Neural progenitor cell (in vitro differentiated cells): ENCODE data around the gene XPNPEP3. TPM values are rescaled to one million over a fixed set of nuclear protein-coding genes. Genes with fewer than 3 reads are reported as not detected.
"Not testable (repeated sequence)": the region's sequence is repeated elsewhere in the genome, so short reads cannot be mapped to it uniquely, and the experiment has no call there.

Source experiments
- DNase-seq: peaks from one replicate; pipeline ENCODE4 v3.0.0-alpha.2; 2016; ENCODE audit warnings: low spot score
- H2AFZ ChIP-seq: fragments of 200-600 bp; sonication (generic); replicated peaks from 2 replicates; pipeline ENCODE4 v1.6.1; 2016; ENCODE audit warnings: antibody characterized with exemption
- H3F3A ChIP-seq: fragments of 200-600 bp; sonication (generic); 2 replicates; pipeline ENCODE4 v1.6.1; 2016; ENCODE audit warnings: antibody characterized with exemption, low read depth
- H3K27ac ChIP-seq: fragments of 200-600 bp; sonication (generic); 2 replicates; pipeline ENCODE4 v1.5.1; 2016; ENCODE audit warnings: mild to moderate bottlenecking
- H3K27me3 ChIP-seq: fragments of 200-600 bp; sonication (generic); 2 replicates; pipeline ENCODE4 v1.6.1; 2016; ENCODE audit warnings: mild to moderate bottlenecking, moderate library complexity
- H3K36me3 ChIP-seq: fragments of 200-600 bp; sonication (generic); 2 replicates; pipeline ENCODE4 v1.5.1; 2016
- H3K4me1 ChIP-seq: fragments of 200-600 bp; sonication (generic); 2 replicates; pipeline ENCODE4 v1.6.1; 2016; ENCODE audit warnings: mixed run types
- H3K4me2 ChIP-seq: fragments of 200-600 bp; sonication (generic); 2 replicates; pipeline ENCODE4 v1.6.1; 2016
- H3K4me3 ChIP-seq: fragments of 200-600 bp; sonication (generic); 2 replicates; pipeline ENCODE4 v1.5.1; 2016
- H3K79me2 ChIP-seq: fragments of 200-600 bp; sonication (generic); 2 replicates; pipeline ENCODE4 v1.6.1; 2016; ENCODE audit warnings: low read depth
- H3K9ac ChIP-seq: fragments of 200-600 bp; sonication (generic); 2 replicates; pipeline ENCODE4 v1.6.1; 2016
- H3K9me3 ChIP-seq: fragments of 200-600 bp; sonication (generic); 2 replicates; pipeline ENCODE4 v1.5.1; 2016; ENCODE audit warnings: low read depth
- H4K20me1 ChIP-seq: fragments of 200-600 bp; sonication (generic); 2 replicates; pipeline ENCODE4 v1.6.1; 2016; ENCODE audit warnings: low read depth
- H3K27ac Mint-ChIP-seq: 3 replicates; pipeline ENCODE4 v1.8.0; 2021; ENCODE audit warnings: mixed read lengths
- H3K27me3 Mint-ChIP-seq: 2 replicates; pipeline ENCODE4 v1.8.0; 2022; ENCODE audit warnings: low read depth, mild to moderate bottlenecking, inconsistent platforms, moderate library complexity, mixed read lengths; ENCODE audit not compliant: insufficient read depth
- H3K36me3 Mint-ChIP-seq: 3 replicates; pipeline ENCODE4 v1.8.0; 2021; ENCODE audit warnings: mixed read lengths
- H3K4me1 Mint-ChIP-seq: 3 replicates; pipeline ENCODE4 v1.8.0; 2021; ENCODE audit warnings: mixed read lengths
- H3K4me3 Mint-ChIP-seq: 3 replicates; pipeline ENCODE4 v1.8.0; 2021; ENCODE audit warnings: mild to moderate bottlenecking, moderate library complexity, mixed read lengths
- H3K9me3 Mint-ChIP-seq: 3 replicates; pipeline ENCODE4 v1.8.0; 2020; ENCODE audit warnings: mixed read lengths
- CTCF ChIP-seq: fragments of 200-600 bp; sonication (generic); IDR thresholded peaks from 2 replicates; pipeline ENCODE4 v1.5.1; 2017; ENCODE audit warnings: antibody characterized with exemption, mild to moderate bottlenecking
- EZH2 ChIP-seq: fragments of 200-600 bp; sonication (generic); IDR thresholded peaks from 2 replicates; pipeline ENCODE4 v1.6.1; 2017; ENCODE audit warnings: antibody characterized with exemption, mild to moderate bottlenecking, moderate library complexity
- EZH2phosphoT487 ChIP-seq: fragments of 200-600 bp; sonication (generic); IDR thresholded peaks from 2 replicates; pipeline ENCODE4 v1.6.1; 2017; ENCODE audit warnings: antibody characterized with exemption
- total RNA-seq: library from RNA; depleted of rRNA; stranded (reverse); fragments of >200 nt; gene quantifications from 2 replicates; pipeline ENCODE4 v1.2.3, GENCODE V29; 2015; ENCODE audit warnings: low replicate concordance

XPNPEP3 gene
- total RNA-seq, 1 donor from 2014 or later, result 21.4 TPM

DNA sequence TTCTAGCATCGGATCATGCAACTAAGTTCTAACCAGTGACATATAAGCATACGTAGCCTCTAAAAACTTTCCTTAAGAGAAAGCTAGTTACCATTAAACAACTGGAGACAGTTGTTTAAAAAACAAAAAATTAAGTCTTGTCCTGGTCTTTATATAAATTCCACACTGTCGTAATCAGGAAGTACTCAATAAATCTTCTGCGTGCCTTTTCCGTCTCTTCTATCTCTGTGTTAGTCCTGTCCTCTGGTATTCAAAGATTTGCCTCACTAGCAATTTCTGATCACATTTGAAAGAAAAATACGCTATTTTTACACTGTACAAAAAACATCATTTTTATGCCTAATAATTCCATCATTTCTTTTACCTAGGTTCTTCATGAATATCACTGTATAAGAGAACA, 27.8 kb upstream of the XPNPEP3 start:
- Histone ChIP-seq H3F3A (peaks cover 15% of the 10 kb centered on the region), H3K4me2 (no peak overlapping the region), H3K4me1 (no peaks in the 10 kb centered on the region), H2AFZ (no peak overlapping the region), H3K36me3 (peaks cover 49% of the 10 kb centered on the region), H3K9ac (no peak overlapping the region), H3K27ac (no peak overlapping the region), H3K79me2 (peaks cover 2% of the 10 kb centered on the region), H3K4me3 (no peak overlapping the region), H4K20me1 (peaks cover 15% of the 10 kb centered on the region), H3K9me3 (no peaks in the 10 kb centered on the region), H3K27me3 (no peaks in the 10 kb centered on the region)
- no peaks in the 10 kb centered on the region for H3K27me3 Mint-ChIP-seq
- no peak for DNase-seq
- no peak overlapping the region for H3K4me3 Mint-ChIP-seq
- H3K9me3 Mint-ChIP-seq, result no peaks in the 10 kb centered on the region
- TF ChIP-seq EZH2phosphoT487, result no peak
- no peaks in the 10 kb centered on the region for H3K4me1 Mint-ChIP-seq
- H3K27ac Mint-ChIP-seq, result no peak overlapping the region
- peaks cover 26% of the 10 kb centered on the region for H3K36me3 Mint-ChIP-seq

- H3K27me3 ChIP-seq, result no peaks in the 10 kb centered on the region
- H3K4me2 ChIP-seq, result no peak overlapping the region
- no peaks in the 10 kb centered on the region for H3K9me3 Mint-ChIP-seq
- no peak for DNase-seq
- peaks cover 40% of the 10 kb centered on the region for H3K79me2 ChIP-seq
- TF ChIP-seq EZH2, result no peak
- TF ChIP-seq CTCF, result no peak
- no peak for TF ChIP-seq EZH2phosphoT487
- H3F3A ChIP-seq, result peaks cover 8% of the 10 kb centered on the region
- no peak overlapping the region for H2AFZ ChIP-seq
- no peak overlapping the region for H3K4me3 ChIP-seq
- no peaks in the 10 kb centered on the region for H3K27me3 Mint-ChIP-seq
- H3K36me3 Mint-ChIP-seq, result peaks cover 27% of the 10 kb centered on the region
- H3K4me1 Mint-ChIP-seq, result no peaks in the 10 kb centered on the region
- H3K9me3 ChIP-seq, result no peaks in the 10 kb centered on the region
- H3K9ac ChIP-seq, result no peak overlapping the region
- H3K4me1 ChIP-seq, result no peaks in the 10 kb centered on the region
- H3K4me3 Mint-ChIP-seq, result no peak overlapping the region
- H4K20me1 ChIP-seq, result peaks cover 20% of the 10 kb centered on the region
- H3K27ac ChIP-seq, result no peak overlapping the region
- peaks cover 64% of the 10 kb centered on the region for H3K36me3 ChIP-seq
- no peak overlapping the region for H3K27ac Mint-ChIP-seq
Measured at GRCh38 chr22:40834619-40835018, 22.3 kb upstream of the XPNPEP3 start.

DNA sequence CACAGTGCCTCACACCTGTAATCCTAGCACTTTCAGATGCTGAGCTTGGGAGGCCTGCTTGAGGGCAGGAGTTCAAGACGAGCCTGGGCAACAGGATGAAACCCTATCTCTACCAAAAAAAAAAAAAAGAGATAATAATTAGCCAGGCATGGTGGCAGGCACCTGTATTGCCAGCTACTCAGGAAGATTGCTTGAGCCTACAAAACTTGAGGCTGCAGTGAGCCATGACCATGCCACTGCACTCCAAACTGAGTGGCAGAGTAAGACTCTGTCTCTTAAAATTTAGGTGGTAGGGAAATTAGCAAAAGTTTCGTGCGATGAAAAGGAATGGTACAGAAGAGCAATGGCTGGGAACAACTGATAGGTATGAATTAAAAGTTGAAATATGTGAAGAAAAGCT, 18.5 kb upstream of the XPNPEP3 start:
- Mint-ChIP-seq H3K36me3 (peaks cover 23% of the 10 kb centered on the region), H3K9me3 (no peaks in the 10 kb centered on the region), H3K4me1 (no peaks in the 10 kb centered on the region), H3K27me3 (no peaks in the 10 kb centered on the region), H3K27ac (no peak overlapping the region), H3K4me3 (no peak overlapping the region)
- Histone ChIP-seq H3K4me1 (no peaks in the 10 kb centered on the region), H2AFZ (no peak overlapping the region), H3K4me3 (no peak overlapping the region), H3K9me3 (no peaks in the 10 kb centered on the region), H3K4me2 (no peak overlapping the region), H3F3A (peaks cover 7% of the 10 kb centered on the region), H4K20me1 (peaks cover 33% of the 10 kb centered on the region), H3K79me2 (peaks cover 75% of the 10 kb centered on the region), H3K36me3 (peaks cover 50% of the 10 kb centered on the region), H3K27ac (no peak overlapping the region), H3K27me3 (no peaks in the 10 kb centered on the region), H3K9ac (no peak overlapping the region)
- DNase-seq, result no peak
- TF ChIP-seq EZH2, result no peak

GRCh38 chr22:40844951-40845350, 12.0 kb upstream of the XPNPEP3 start:
- peaks cover 15% of the 10 kb centered on the region for H3K36me3 Mint-ChIP-seq

GRCh38 chr22:40845816-40846215, 11.1 kb upstream of the XPNPEP3 start:
- not testable (repeated sequence) for H3K9me3 ChIP-seq, H3K27me3 Mint-ChIP-seq, H3K4me2 ChIP-seq, H3K9me3 Mint-ChIP-seq, H3K27ac Mint-ChIP-seq, H3K4me1 Mint-ChIP-seq, DNase-seq, H3K4me1 ChIP-seq, H3K9ac ChIP-seq, H3K4me3 ChIP-seq, H3K27ac ChIP-seq, H2AFZ ChIP-seq, H3K27me3 ChIP-seq, H3K4me3 Mint-ChIP-seq
- Histone ChIP-seq H3K36me3 (peaks cover 38% of the 10 kb centered on the region), H3F3A (peaks cover 20% of the 10 kb centered on the region), H3K79me2 (peaks cover 100% of the 10 kb centered on the region), H4K20me1 (peaks cover 36% of the 10 kb centered on the region)
- peaks cover 18% of the 10 kb centered on the region for H3K36me3 Mint-ChIP-seq

More at GRCh38 chr22:40844951-40845350, 12.0 kb upstream of the XPNPEP3 start:
- Histone ChIP-seq H2AFZ (no peak overlapping the region), H4K20me1 (peaks cover 30% of the 10 kb centered on the region), H3K4me1 (no peaks in the 10 kb centered on the region), H3K4me3 (no peak overlapping the region), H3K36me3 (peaks cover 42% of the 10 kb centered on the region), H3K79me2 (peaks cover 100% of the 10 kb centered on the region), H3K9ac (no peak overlapping the region), H3K4me2 (no peak overlapping the region), H3K27ac (no peak overlapping the region), H3F3A (peaks cover 20% of the 10 kb centered on the region), H3K27me3 (no peaks in the 10 kb centered on the region), H3K9me3 (no peaks in the 10 kb centered on the region)
- DNase-seq, result no peak
- Mint-ChIP-seq H3K4me1 (no peaks in the 10 kb centered on the region), H3K27ac (no peak overlapping the region), H3K9me3 (no peaks in the 10 kb centered on the region), H3K4me3 (no peak overlapping the region), H3K27me3 (no peaks in the 10 kb centered on the region)
- TF ChIP-seq EZH2 (no peak), CTCF (no peak)
